HG03378 (cell line): Measurements from ENCODE around the gene ATP11A.

ENCODE experiments used
- ATAC-seq: cut with Tn5 transposase; IDR thresholded peaks from one replicate; pipeline ENCODE4 v1.9.1; 2021; ENCODE audit warnings: mild to moderate bottlenecking, moderate library complexity; ENCODE audit not compliant: unreplicated experiment

Gene ATP11A

DNA sequence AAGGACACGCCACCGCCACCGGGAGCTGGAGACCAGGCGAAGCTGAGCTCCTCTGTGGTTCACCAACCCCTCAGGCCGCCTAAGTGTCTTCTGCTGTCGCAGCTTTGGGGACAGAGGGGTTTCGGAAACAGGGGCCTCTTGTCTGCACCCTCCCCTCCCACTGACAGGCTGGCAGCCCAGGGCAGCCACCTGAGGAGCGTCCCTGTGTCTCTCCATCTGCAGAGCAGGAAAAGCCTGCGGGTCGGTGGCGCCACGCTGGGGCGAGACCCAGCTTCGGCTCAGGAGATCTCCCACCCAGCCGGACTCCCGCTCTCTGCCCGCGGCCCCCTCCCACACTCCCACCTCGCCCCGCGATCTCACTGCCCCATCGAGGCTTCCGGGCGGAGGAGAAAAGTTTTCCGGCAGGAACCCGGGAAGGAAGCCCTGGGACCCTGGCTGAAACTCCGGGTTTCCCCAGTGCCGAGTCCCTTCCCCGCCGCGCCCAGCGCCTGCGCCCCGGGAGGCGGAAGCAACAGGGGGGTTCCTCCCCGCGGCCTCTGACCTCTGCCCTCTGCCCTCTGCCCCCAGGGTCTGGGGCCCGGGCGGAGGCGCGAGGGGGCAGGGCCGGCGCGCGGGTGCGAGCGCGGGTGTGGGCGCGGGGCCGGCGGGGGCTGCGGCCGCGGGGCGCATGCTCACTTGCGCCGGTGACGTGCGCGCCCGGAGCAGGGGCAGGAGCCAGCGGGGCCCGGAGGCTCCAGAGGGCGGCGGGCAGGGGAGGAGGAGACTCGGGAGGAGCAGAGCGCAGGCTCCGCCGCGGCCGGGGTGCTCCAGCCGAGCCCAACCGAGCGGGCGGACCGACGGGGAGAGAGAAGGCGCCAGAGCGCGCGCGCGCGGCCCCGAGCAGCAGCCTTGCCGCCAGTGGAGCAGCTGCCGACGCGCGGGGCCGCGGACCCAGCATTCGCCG, at the start of gene ATP11A:
Gene ATP11A (plus strand): TSS at position 736 of the 943 bp plus-strand sequence. CDS start 379 bp downstream, outside the sequence.
- ATAC-seq, result peak; percentile 48

DNA sequence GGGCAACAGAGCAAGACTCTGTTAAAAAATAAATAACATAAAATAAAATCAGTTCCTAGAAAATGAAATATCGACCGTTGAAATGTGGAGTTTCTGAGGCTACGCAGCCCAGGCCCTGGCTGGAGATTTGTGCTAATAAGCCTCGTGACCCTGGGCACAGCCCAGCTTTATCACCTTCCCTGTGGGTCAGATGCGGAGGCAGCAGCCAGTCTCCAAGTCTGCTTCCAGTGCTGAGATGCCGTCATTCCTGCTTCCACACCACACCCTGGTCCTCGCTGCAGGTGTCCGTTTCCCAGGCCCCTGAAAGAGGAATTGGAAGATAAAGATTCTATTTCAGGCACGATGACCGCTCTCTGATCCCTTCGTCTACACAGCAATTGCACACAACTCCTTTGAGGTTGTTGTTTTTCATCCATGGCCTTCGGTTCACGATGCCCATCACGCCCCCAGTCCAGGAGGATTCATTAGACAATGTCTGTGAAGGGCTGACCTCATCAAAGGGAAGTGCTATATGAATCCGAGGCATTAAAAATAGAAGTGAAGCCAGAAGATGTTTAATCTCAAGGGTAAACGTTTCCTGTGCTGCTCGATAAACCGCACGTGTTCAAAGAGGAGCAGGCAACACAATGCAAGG, 48.3 kb upstream of the ATP11A start:
- no peak for ATAC-seq

DNA sequence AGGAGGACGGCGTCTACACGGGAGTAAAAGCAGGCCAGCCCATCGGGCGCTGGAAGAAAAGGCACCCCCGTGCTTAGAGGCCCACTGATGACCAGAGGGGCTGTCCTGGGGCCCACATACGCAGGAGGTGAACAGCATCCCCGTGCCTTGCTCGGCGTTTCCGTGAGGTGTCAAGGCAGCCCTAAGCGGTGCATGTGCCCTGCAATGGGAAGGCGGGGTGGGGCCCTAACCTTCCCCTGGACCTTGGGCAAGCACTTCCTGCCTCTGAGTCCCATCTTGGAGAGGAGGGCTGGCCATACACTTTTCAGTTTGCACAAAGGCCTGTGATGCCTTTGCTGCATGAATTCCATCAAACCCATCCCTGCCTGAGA, 47.8 kb upstream of the ATP11A start:
- ATAC-seq, result no peak

GRCh38 chr13:112643759-112644459, 45.9 kb upstream of the ATP11A start:
- ATAC-seq, result no peak

DNA sequence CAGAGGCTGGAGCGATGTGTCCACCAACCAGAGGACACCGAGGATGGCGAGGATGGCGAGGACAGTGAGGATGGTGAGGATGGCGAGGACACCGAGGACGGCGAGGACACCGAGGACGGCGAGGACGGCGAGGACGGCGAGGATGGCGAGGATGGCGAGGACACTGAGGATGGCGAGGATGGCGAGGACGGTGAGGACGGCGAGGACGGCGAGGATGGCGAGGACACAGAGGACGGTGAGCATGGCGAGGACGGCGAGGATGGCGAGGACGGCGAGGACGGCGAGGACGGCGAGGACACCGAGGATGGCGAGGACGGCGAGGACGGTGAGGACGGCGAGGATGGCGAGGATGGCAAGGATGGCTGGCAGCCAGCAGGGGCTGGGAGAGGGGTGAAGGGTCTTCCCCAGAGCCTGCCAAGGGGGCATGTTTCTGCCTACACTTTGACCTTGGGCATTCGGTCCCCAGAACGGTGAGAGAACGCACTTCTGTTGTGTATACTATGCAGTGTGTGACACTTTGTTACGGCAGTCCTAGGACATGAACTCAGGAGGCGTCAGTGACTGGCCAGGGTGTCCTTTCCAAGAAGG, 44.4 kb upstream of the ATP11A start:
- ATAC-seq, result no peak

- ATAC-seq, result no peak
Observed at GRCh38 chr13:112647256-112647655, 42.6 kb upstream of the ATP11A start.

DNA sequence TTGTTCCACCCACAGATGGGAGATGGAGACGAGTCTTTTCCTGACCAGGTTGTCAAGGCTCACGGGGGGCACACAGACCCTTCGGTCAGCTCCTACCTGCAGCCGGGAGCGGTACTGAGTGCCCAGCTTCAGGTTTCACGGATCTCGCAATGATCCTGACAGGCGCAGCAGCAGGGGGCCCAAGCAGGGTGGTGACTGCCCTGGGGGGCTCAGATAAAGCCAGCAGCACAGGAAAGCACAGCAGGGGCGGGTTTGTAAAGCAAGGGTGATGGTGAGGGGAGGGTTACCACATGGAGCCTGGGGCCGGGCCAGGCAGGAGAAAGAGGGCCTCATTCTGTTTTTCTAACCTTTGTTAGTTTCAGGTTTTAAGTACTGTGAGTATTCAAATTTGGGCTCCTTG, 41.7 kb upstream of the ATP11A start:
- ATAC-seq, result no peak

GRCh38 chr13:112648966-112649690, 40.7 kb upstream of the ATP11A start:
- ATAC-seq, result no peak

DNA sequence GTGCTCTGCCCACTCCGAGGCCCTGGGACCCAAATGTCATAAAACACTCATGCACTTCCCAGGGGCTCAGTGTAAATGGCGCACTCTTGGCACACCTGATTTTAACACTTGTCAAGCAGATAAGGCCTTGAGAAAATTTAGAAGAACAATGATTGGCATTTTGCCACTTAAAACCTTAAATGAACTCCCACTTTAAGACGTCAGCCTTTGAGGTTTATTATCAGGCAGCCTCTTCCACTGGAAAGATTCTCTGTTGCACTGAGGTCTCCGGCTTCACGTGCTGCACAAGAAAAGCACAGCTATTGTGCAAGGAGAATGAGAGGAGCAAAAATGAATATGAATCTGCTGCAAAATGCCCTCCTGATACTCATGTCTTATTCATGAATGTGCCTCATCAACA, 38.5 kb upstream of the ATP11A start:
- ATAC-seq, result no peak

DNA sequence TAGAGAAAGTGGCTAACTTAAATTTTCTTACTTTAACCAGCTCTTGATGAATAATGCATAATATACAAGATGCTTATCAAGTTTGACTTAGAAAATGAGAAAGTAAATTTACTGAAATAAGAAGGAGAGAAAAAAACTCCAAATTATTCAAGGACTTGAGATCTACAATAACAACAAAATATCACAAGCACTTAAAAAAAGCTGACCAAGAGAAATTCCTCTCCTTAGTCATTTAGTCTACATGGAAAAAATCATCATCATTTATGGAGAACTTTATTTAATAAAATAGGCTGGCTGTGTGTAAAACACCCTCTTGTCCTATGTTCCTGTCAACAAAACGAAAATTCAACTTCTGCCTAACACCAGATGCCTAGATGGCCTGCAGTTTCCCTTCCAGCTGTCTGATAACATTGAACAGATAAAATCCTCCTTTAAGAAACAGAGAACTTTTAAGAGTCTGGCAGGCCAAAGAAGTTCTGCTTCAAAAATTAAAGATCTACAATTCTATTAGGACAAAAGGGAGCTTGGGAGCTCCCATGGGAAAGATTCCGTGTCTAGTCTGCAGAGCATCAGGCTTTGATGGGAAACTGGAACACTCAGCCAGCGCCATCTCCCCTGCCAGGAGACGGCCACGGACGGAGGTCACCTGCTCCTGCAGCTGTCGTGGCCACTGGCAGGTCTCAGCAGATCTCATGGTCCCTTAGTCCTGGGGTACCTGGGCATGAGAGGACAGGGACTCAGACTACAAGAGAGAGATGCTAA, 37.9 kb upstream of the ATP11A start:
- ATAC-seq, result no peak

- ATAC-seq, result no peak
Observed at GRCh38 chr13:112652512-112653070, 37.2 kb upstream of the ATP11A start.

DNA sequence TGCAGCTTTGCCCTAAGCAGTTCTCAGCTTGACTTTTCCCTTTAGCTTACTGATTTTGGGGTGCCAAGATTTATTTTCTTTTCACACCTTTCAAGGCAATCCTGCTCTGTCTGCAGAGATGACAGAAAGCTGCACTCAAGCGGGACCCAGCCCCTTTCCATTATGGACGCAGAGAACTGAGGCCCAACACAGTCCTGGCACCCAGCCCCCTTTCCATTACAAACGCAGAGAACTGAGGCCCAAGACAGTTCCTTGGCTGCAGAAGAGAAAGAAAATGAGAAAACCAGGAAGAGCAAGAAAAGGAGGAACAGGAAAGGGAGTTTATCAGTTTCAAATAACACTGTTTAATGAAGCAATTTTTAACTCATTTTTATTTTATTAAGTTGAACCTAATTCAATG, 36.8 kb upstream of the ATP11A start:
- no peak for ATAC-seq

DNA sequence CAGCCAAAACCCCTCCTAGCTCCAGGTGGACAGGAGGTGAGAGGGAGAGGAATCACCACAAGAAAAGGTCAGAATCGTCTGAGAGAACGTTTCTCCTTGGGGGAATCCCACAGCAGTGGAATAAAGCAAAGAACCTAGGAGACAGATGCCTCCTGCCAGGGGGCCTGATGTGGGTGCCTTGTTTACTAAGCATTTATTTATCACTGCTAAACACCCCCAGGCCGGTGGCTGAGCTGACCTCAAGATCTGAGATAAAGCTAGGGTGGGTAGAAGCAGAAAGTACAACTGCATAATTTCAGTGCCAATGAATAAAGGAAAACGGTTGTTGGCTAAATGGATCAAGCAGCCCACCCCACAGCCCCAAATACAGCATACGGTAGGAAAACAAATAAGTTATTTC, 33.9 kb upstream of the ATP11A start:
- ATAC-seq, result no peak

- ATAC-seq, result no peak
Observed at GRCh38 chr13:112657850-112658445, 31.9 kb upstream of the ATP11A start.

DNA sequence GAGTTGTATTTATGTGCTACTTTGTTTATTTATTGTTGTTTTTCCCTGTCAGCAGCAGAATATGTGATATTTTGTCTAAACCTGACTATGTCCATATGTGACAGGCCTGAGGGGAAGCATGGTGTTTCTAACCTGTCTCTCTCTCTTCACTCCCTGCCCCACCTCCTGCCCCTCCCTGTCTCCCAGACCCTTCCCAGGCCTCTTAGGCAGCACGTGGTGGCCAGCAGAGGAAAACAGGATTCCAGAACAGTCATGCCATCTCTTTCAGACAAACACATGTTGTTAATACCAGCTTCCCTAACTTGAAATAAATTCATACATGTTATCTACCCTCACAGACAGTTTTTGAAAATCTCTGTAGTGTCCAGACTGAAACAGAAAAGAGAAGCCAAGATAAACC, 31.0 kb upstream of the ATP11A start:
- ATAC-seq, result no peak

GRCh38 chr13:112661291-112661690, 28.5 kb upstream of the ATP11A start:
- no peak for ATAC-seq

DNA sequence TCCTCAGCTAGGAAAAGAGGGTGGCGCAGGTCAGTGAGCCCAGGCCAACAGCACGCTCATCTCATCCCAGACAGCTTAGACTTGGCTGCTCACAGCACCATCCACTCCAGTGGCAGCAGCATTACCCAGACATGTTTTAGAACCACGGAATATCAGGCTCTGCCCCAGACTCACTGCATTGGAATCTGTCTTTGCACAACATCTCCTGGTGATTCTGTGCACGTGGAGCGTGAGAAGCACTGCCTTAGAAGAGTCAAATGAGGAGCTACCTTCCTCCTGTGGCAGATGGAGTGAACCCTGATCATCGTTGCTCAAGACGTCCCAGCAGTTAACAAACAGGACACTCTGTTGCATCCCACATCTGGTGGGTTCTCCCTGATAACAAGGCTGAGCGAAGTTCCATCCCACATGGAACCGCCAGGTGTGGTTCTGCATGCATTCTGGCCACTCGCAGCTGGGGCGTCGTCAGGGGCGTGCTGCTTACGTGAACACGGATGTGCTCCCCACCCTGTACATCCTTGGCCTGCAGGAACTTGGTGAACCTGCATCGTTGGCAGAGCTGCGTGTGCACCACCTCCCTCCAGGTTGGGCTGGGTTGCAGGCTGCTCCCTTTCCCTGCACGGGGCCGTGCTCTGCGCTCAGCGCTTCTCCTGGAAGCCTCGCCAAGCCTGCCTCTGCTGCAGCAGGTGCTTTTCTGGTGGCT, 25.2 kb upstream of the ATP11A start:
- ATAC-seq, result no peak

GRCh38 chr13:112668924-112669323, 20.9 kb upstream of the ATP11A start:
- ATAC-seq, result no peak
